Lower leg skin (tissue), 4 donors: ENCODE results near the gene AP3B1. TPM values are rescaled to one million over a fixed set of nuclear protein-coding genes. Genes with fewer than 3 reads are reported as not detected.

ENCODE experiments used
- DNase-seq, 2 donors: peaks; one replicate each; pipeline ENCODE4 v3.0.0-alpha.2; 2019; ENCODE audit warnings: low spot score in 2 of 2
- H3K4me3 ChIP-seq: fragments of 200-600 bp; sonication (generic); 2 replicates; pipeline ENCODE4 v1.5.1; 2017; ENCODE audit warnings: mild to moderate bottlenecking, low read depth; ENCODE audit not compliant: poor library complexity, severe bottlenecking
- POLR2A ChIP-seq, 2 donors: fragments of 450-650 bp; IDR thresholded peaks; one replicate each; pipeline ENCODE4 v1.6.1; 2016 to 2017; ENCODE audit warnings: antibody characterized with exemption in 2 of 2, mild to moderate bottlenecking in 1 of 2, moderate library complexity in 1 of 2
- whole genome bisulfite sequencing, 2 donors: methylation state at CpG; one replicate each; pipeline ENCODE4 v1.1.5; 2018; 5-methylcytosine and 5-hydroxymethylcytosine counted together
- intact Hi-C: fragments of 100-400 bp; cut with DNase I; formaldehyde crosslinking; loops from one replicate; pipeline ENCODE4 v1.15.0; 2023; ENCODE audit warnings: low total_unique reads
- total RNA-seq, 4 donors: library from RNA; depleted of rRNA; stranded (reverse); fragments of >200 nt; gene quantifications; one replicate each; pipeline ENCODE4 v1.1.0, GENCODE V29; 2016
- TF ChIP-seq, protein P1 (sequence below), 3 donors: fragments of 450-650 bp; IDR thresholded peaks; one replicate each; pipeline ENCODE4 v1.5.1; 2016; ENCODE audit warnings: antibody characterized with exemption in 3 of 3, mild to moderate bottlenecking in 3 of 3, moderate library complexity in 2 of 3

AP3B1 gene
- total RNA-seq, 4 donors from 2014 or later = 23.5 to 37.7 (median 33.3) TPM

DNA sequence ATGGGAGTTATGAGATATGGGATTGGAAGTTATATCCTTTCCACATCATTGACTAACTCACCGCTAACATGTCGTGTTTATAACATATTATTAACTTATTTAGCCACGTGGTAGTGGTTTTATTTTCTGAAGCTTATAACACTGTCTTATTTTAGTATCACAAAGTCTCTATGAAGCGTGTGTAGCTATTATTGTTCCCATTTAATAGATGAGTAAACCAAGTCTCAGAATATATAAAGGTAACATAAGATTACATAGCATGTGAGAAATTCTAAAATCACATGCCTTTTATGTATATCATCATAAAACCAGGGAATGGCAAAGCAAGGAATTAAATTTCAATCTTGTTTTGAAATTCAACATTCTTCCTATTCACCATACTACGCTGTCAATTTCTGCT, 15.3 kb downstream of the AP3B1 start:
- intact Hi-C loops = no loop called here
- no peak for TF ChIP-seq POLR2A (IDR thresholded peaks at IDR 0.05)
- TF ChIP-seq, protein P1, sequence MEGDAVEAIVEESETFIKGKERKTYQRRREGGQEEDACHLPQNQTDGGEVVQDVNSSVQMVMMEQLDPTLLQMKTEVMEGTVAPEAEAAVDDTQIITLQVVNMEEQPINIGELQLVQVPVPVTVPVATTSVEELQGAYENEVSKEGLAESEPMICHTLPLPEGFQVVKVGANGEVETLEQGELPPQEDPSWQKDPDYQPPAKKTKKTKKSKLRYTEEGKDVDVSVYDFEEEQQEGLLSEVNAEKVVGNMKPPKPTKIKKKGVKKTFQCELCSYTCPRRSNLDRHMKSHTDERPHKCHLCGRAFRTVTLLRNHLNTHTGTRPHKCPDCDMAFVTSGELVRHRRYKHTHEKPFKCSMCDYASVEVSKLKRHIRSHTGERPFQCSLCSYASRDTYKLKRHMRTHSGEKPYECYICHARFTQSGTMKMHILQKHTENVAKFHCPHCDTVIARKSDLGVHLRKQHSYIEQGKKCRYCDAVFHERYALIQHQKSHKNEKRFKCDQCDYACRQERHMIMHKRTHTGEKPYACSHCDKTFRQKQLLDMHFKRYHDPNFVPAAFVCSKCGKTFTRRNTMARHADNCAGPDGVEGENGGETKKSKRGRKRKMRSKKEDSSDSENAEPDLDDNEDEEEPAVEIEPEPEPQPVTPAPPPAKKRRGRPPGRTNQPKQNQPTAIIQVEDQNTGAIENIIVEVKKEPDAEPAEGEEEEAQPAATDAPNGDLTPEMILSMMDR (IDR thresholded peaks at IDR 0.05) = no peak
- no peak overlapping the region for H3K4me3 ChIP-seq
- WGBS, 2 donors = 96 to 97% methylated on average over 5 of the region's 5 CpGs
- DNase-seq = no peak

- no peak overlapping the region for H3K4me3 ChIP-seq
- intact Hi-C loops = no loop called here
- 97% methylated on average over 1 of the region's 1 CpG for WGBS, 2 donors
- TF ChIP-seq POLR2A (IDR thresholded peaks at IDR 0.05) = no peak
- TF ChIP-seq, protein P1 (IDR thresholded peaks at IDR 0.05) = no peak
- DNase-seq = no peak
These were observed 16.8 kb downstream of the AP3B1 start for GRCh38 chr5:78277715-78278114.

GRCh38 chr5:78275998-78276543, 18.4 kb downstream of the AP3B1 start:
- H3K4me3 ChIP-seq = no peak overlapping the region
- no peak for DNase-seq
- intact Hi-C loops = no loop called here
- TF ChIP-seq POLR2A (IDR thresholded peaks at IDR 0.05) = no peak
- TF ChIP-seq, protein P1 (IDR thresholded peaks at IDR 0.05) = no peak

DNA sequence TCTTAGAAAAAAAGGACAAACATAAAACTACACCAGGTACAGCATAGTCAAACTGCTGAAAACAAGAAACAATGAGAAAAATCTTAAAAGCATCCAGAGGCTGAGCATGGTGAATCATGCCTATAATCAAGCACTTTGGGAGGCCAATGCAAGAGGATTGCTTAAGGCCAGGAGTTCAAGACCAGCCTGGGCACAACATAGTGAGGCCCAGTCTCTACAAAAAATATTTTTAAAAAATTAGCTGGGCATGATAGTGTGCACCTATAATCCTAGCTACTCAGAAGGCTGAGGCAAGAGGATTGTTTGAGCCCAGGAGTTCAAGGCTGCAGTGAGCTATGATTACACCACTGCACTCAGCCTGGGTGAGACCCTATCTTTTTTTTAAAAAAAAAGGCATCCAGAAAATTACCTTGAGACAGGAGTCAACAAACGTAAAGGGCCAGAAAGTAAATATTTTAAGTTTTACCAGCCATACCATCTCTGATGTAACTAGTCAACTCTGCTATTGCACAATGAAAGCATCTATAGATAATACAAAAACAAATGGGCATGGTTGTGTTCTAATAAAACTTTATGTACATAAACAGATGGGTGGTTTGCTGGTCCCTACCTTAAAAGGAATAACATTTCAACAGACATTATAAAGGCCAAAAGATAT, 19.8 kb downstream of the AP3B1 start:
- TF ChIP-seq, protein P1 (IDR thresholded peaks at IDR 0.05) = no peak
- TF ChIP-seq POLR2A (IDR thresholded peaks at IDR 0.05) = no peak
- DNase-seq = no peak
- intact Hi-C loops = loop anchor here (1.0 kb wide), 1 partner anchor 46 kb away; no protein-coding TSS in a partner anchor
- WGBS, 2 donors = 90 to 97% methylated on average over 1 of the region's 1 CpG
- no peak overlapping the region for H3K4me3 ChIP-seq

GRCh38 chr5:78273436-78273835, 21.1 kb downstream of the AP3B1 start:
- TF ChIP-seq, protein P1 (IDR thresholded peaks at IDR 0.05) = no peak
- no peak for TF ChIP-seq POLR2A (IDR thresholded peaks at IDR 0.05)
- no peak overlapping the region for H3K4me3 ChIP-seq
- intact Hi-C loops = no loop called here
- whole genome bisulfite sequencing, 2 donors = 79 to 86% methylated on average over 1 of the region's 1 CpG
- DNase-seq = no peak

DNA sequence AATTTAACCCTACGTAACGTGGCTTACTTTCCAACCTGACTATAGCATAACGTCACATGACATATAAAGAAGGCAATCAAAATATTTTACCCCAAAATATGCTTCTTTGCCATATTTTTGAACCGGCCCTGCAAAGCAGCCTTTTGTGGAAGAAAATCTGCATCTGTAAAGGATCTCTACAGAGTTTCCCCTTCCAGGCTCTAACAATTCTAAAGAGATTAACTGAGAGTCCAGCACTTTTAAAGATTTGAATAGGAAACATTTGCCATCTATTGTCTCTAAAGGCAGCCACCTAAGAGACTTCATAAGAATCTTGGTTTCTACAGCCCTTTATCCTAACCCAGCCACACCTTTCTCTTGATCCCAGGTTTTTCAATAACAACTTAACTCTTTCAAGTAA, 22.7 kb downstream of the AP3B1 start:
- intact Hi-C loops = no loop called here
- no peak overlapping the region for H3K4me3 ChIP-seq
- no peak for DNase-seq
- WGBS, 2 donors = 84 to 90% methylated on average over 4 of the region's 4 CpGs
- TF ChIP-seq, protein P1 (IDR thresholded peaks at IDR 0.05) = no peak
- TF ChIP-seq POLR2A (IDR thresholded peaks at IDR 0.05) = no peak
